Fibroblast of skin of left quadriceps (primary cell): ENCODE measurements around the gene FABP6.
"Not testable (repeated sequence)": the region's sequence is repeated elsewhere in the genome, so short reads cannot be mapped to it uniquely, and the experiment has no call there.

Experiments
- DNase-seq, 2 experiments: peaks; one replicate each; pipeline ENCODE4 v3.0.0-alpha.2; 2013; ENCODE audit warnings: low read depth in 2 of 2

Gene FABP6

DNA sequence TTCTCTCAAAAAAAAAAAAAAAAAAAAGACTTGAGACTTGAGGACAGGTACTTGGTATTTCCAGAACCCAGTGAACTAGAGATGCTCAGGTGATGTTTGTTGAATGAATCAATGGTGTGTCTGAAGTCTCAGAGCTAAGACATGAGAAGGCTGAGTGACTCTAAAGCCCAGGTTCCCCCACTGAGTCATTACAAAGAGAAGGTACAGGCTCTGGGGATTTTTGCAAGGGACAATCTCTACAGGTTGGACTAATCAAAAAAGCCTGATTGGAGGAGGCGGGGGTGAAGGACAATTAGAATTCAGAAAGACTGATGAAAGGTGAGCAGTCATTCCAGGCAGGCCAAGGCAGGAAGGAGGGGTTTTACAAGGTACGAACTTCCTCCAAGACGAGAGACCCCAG lies 8.2 kb upstream of the FABP6 start:
- DNase-seq = no peak

DNA sequence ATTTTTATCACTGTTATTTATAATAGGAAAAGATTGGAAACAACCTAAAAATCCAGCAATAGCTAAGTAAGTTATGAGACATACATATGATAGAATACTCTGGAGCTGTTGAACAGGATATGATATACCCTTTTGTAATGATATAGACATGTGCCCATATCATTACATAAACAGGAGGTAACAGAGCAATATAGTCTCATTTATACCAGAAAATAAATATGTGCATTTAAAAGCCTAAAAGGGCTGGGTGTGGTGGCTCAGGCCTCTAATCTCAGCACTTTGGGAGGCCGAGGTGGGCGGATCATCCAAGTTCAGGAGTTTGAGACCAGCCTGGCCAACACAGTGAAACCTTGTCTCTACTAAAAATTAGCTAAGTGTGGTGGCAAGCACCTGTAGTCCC lies 2.3 kb upstream of the FABP6 start:
- DNase-seq = no peak

DNA sequence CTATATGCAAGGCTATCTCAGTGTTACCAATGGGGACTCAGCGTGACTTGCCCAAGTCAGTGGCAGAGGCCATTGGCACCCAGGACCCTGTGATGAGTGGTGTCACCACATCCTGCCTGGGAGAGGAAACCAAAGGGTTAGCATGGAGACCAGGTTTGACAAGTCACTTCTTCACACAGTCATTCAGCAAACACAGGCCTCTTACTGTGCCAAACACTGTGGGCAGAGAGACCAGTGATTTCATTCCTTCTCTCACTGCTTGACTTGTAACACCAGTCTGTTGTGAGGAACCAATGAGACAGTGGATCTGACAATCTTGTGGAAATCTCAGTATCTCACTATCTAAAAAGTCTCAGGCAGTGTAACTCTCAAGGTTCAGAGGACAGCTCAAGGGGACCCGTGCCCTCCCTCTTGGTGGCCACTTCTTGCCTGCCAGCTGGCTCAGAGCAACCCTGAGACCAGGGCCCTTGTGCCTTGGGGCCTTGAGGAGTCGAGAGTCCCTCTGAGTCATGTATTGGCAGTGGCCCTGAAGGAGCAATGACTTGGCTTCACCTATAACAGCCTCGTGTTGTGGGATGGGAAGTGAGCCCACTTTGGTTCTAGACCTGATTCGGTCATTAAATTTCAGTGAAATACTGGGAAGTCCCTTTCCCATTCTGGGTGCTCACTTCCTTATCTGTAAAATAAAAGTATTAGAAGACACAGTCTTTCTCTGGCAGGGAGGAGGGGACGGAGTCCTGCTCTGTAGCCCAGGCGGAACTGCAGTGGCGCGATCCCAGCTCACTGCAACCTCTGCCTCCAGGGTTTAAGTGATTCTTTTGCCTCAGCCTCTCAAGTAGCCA lies 1.6 kb downstream of the FABP6 start:
- DNase-seq = no peak

DNA sequence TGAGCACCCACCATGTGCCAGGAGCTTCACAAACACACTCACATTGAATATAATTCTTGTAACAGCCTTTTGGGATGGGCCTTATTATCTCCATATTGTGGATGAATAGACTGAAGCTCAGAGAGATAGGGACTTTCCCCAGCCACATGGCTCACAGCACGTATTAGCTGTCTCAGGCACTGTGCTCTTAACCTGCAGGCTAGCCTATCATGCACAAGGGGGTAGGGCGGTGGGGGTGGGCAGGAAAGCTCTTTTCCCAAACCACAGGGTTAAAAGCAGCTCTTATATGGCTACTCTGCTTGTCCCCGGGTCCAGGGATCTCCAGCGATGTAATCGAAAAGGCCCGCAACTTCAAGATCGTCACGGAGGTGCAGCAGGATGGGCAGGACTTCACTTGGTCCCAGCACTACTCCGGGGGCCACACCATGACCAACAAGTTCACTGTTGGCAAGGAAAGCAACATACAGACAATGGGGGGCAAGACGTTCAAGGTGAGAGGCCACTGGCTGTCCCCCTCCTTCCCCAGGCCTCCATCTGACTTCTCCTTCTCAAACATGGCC lies 2.6 kb downstream of the FABP6 start:
- DNase-seq = no peak

DNA sequence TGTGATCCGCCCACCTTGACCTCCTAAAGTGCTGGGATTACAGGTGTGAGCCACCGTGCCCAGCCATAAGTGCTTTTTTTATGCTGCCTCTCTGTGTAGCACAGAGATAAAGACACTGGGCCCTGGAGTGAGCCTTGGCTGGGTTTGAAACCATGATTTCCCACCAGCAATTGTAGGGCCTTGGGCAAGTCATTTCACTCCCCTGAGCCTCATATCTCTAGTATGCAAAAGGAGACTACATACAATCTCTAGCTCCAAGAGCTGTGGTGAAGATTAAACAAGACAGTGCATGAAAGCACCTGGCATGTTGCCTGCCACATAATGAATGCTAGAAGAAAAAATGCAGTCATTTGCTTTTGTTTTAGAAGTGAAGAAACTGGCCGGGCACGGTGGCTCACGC lies 3.9 kb downstream of the FABP6 start:
- DNase-seq = no peak

DNA sequence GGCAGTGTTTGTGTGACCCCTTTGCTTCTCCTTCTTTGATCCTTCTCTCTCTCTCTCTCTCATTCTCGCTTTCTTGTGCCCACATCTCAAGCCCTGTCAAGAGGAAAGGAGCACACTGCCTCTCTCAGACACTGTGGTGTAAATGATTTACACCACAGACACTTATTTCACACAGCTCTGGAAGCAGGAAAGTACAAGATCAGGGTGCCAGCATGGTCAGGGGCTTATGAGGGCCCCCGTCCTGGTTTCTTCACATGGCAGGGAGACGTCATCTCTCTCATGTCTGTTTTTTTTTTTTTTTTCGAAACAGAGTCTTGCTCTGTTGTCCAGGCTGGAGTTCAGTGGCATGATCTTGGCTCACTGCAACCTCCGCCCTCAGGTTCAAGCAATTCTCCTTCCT lies 6.4 kb downstream of the FABP6 start:
- no peak for DNase-seq

DNA sequence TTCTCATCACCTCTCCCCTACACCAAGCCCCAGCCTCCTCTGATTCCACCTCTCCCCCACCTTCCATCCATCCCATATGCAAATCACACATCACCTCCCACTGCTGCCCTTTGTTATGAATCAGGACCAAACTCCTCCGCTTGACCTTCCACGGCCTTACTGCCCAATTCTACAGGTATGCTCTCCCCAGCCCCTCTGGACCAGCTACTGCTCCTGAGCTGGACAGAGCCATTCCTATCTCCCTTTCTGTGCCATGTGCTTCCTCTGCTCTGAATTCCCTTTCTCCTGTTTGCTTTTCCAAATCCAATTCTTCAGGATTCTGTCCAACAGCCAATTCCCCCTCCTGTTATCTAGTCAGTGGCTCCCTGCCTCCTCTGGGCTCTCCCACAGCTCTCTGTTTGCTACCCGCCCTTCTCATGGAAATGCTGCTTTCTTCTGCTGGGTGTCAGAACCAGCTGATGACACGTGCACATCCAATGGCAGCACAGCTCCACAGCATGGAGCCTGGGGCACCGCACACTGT lies 8.3 kb downstream of the FABP6 start:
- DNase-seq = no peak

DNA sequence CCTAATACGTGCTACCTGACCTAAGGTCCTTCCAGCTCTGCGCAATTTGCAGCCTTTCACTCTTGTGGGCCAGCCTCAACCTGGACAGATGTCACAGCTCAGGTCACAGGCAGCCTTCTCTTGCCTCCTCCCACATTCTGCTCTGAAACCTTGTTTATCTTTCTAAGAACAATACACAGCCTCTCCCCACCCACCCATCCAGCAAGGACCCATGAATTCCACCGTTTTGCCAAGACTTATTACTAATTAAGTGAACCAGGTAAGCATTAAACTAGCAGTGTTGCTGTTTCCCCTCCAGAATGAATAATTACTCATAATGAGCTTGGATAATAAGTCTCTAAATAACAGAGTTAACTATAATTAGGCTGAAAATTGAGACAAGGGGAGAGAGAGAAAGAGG lies 11.0 kb downstream of the FABP6 start:
- DNase-seq = no peak

DNA sequence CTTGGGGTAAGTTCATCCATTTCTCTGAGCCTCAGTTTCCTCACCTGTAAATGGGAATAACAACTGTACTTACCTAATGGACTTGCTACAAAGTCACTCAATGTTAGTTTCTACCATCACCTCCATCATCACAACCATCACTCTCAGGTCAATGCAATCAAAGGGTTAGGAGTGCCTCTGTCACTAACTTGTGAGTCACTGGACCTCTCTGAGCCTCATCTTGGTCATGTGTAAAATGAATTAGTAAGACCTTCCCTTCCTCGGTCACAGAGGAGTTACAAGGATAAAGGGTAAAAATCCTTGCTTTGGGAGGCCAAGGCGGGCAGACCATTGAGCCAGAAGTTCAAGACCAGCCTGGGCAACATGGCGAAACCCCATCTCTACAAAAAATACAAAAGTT lies 12.8 kb downstream of the FABP6 start:
- no peak for DNase-seq

DNA sequence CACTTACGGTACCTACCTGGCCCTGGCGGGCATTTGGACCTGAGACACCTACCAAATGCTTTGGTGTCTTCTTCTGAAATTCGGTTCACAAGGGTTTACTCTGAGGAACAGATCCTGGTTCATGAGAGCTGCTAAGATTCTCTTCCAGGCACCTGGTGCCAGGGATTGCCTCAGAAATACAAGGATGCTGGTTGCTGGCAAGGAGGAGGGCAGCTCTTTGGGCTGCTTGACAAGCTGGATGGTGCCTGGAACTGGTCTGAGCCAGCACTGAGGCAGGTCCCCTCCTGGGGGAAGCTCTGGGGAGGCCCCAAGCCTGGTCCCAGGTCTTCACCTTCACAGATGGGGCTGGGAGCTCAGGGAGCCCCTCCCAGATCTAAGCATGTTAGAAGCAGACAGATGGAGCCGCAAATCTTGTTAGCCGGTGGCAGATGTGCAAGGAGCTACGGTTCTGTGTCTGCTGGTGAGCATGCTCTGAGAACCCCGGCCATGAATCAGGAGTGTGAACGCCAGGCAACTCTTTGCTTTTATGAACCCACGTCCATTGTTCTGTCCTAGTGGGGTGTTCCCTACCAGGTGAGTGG lies 16.3 kb downstream of the FABP6 start:
- DNase-seq = no peak

DNA sequence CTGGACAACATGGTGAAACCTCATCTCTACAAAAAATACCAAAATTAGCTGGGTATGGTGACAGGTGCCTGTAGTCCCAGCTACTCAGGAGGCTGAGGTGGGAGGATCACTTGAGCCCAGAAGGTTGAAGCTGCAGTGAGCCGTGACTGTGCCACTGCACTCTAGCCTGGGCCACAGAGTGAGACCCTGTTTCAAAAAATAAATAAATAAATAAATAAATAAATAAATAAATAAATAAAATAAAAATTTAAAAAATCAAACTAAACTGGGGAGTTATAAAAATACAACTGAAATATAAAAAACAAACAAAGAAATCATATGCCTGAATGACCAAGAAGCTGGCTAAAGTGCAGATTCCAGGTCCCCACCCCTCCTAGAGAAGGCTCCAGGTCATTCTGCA lies 20.3 kb downstream of the FABP6 start:
- DNase-seq = not testable (repeated sequence)

DNA sequence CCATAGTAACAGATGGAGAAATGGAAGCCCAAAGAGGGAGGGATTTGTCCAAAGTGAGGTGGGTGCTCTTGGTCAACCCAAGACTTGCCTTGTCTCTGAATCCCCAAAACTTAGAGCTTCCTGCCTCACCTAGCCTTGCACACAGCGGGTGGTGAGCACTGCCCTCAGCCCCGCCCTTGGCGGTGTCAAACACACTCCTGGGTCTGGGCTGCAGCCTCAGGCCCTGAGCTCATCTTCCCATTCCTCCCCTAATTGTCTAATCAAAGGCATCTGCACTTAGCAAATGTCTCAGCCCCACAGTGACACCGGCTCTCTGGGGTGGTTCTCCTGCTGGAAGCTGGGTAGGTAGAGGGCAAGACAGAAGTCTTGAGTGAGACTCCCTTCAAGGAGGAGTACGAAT lies 20.9 kb downstream of the FABP6 start:
- DNase-seq = no peak

DNA sequence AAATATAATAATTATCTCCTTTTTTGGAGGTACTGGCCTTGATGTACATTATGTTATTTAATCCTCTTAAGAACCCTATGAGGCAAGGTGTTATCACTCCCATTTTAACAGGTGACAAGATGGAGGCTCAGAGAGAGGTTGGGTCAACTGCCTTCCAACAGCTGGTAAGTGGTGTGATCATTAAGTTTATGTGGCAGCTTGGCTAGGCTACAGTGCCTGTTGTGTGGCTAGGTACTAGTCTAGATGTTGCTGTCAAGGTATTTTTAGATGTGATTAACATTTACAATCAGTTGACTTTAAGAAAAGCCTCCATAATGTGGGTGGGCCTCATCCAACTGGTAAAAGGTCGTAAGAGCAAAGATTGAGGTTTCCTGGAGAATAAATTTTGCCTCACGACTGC lies 21.5 kb downstream of the FABP6 start:
- no peak for DNase-seq

DNA sequence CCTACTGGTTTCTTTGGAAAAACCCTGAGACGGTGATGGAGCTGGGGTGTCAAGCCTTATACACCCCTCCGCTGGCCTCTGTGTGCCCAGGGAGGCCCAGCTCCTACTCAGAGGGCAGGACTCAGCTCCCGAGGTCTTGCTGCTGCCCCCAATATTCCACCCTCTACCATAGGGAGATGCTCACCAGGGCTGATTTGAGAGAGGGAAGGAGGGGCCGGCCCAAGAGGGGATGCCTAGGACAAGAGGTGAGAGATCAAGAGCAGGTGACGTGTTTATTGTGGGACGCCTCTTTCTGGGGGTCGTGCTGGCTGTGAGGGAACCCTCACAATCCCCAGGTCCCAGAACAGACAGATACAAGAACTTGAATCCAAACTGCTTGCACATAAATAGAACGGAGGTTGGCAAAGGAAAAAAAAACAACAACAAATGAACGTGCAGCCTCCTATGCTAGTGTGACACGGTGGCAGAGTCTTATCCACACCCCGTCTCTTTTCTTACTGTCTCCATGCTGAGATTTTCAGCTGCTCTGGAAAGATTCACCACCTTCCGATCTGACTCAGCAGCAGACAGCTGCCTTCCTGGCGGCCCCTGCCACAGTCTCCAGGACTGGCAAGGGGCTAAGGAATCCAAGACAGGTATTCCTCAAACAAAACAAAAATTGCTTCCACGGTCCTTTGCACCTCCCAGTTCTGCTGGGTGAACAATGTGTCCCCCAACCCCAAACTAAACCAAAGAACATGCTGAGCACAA lies 22.3 kb downstream of the FABP6 start:
- no peak for DNase-seq

DNA sequence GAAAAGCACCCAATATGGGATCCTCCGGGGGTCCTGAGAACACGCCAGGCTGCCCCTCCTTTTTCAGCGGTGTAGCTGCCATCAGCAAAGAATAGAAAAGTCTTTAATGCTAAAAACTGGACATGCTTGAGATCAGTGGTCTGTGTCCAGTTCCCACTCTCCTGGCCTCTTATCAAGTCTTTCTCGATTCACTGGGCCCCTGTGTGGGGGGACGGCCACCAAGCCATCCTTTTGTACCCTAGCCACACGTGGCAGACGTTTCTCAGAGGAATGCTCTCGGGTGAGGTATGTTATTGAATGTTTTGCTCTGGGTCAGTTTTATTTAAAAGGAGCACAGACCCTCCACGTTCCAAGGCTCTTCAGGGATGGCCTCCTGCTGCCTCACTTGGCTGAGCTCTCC lies 23.6 kb downstream of the FABP6 start:
- no peak for DNase-seq

DNA sequence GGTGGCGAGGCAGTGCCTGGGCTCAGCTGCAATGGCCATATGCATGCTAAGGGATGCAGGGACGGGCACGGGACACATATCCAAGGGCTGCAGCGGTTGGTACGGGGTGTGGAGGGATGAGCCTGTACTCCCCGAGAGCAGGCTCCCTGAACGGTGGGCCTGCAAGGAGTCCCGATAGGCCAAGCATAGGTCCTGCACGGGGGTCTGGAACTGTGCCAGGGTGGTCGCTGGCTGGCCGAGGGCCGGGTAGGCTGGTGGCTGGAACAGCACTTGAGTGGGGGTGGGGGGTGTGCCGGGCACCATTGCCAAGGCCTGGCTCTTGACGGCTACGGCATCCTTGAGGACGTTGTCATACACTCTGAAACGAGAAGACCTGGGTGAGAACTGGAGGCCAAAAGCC lies 24.1 kb downstream of the FABP6 start:
- DNase-seq = no peak

DNA sequence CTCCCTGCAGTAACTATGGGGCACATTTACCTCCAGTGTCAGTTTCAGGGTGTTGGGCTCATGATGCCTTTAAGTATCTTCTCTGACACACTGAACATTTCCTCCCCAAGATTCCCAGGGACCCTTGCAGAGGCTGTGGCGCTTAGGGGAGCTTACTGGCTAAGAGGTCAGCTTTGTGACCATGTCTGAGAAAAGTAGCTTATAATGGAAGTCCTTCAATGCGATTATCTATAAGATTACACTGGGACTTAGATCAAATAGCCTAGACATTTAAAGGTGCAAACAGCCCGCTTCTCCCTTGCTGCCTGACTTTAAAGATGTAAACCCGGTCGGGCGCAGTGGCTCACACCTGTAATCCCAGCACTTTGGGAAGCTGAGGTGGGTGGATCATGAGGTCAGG lies 25.4 kb downstream of the FABP6 start:
- no peak for DNase-seq

DNA sequence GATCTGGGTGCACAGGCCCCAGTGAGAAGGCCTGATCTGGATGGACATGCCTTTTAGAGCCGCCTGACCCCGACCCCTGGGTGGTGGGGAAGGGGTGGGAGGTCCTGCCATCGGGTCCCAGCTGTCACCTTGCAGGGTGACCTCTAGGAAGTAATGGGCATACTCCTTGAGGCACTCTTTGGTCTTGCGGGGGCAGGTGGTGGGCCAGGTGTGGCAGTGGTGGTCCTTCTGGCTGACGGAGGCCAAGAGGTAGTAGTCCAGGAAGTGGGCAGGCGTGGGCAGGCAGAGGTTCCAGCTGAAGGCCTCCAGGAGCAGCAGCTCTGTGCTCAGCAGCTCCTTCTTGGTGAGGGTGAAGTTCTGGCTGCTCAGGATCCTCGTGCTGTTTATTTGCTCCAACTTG lies 30.0 kb downstream of the FABP6 start:
- no peak for DNase-seq

DNA sequence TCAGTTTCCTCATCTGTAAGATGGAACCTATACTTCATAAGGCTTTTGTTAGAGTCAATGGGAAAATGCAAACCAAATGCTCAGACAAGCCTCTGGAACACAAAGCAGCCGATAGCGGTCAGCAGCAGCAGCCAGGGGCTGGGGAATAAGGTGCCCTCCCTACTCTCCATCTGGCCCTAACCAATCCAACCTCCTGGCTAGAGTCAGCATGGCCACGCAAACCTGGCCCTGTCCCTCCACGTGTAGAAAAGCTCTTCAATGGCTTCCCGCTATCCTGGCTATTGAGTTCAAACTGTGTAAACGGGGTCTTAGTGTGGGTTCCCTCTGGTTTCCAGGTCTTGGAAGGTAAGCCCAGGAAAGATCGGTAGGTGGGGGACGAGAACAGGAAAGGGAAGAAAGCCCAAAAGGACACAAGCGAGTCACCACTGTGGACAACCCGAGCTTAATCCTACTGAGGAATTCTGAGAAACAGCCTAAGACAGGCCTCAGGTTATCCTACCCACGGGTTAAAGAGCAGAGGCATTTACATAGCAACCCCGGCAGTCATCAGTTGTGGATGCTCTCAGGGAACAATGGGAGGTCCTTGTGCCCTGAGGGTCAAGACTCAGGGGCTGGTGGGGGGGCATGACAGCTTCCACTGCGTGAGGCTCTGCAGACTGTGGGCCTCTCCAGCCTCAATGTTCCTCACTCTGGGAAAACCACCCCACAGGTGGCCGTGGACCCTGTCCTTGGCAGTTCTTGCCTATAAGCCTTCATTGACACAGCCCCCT lies 30.9 kb downstream of the FABP6 start:
- no peak for DNase-seq

DNA sequence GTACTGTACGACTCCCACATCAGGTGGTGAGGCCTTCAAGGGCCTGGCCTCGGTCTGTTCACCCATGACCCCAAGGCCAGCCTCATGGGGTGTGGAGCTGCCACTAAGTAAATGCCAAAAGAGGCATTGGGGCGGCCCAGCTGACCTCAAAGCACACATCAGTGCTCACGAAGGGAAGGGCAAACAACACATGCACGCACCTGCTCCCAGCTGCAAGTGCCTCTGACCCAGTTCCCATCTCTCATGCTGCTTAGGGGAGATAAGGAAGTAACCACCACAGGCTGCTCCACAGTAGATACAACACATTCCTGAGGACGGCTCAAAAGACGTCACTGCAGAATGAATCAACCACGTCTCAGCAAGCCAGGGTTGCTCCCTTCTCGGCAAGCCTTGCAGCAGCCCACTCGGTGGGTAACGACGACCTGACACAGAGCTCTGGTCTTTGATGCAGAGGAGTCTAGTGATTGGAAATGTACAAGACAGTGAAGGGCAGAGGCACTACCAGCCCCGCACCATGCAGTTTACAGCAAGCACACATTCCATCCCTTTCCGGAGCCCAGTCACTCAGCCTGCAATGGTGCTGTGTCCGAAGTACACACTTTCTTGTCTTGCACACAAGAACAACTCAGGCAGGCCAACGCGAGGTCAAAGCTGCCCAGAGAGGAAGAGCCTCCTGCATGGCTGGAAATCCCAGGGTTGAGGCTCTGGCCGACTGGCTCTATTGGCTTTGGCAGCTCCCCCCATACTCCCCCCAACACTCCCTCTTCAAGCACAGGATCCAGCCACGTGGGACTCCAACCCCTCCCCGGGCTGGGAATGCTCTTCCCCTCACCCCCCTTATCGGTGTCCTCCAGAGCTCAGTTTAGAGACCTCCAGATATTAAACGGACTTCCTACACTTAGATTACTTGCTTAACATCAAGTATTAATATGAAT lies 31.8 kb downstream of the FABP6 start:
- peak; percentile 18 to 20 for DNase-seq
